NCI-H526 treated with DMSO at 0.1 percent for 48 hours (cell line): Measurements from ENCODE around the gene GORASP2.
A peak's percentile ranks its signal among the peaks of the same experiment; 100 is the strongest.

Experiments used
- DNase-seq: peaks from one replicate; lab custom pipeline; 2025; lab: John Stamatoyannopoulos, UW

GORASP2 gene

GRCh38 chr2:170999654-171000053, 70.6 kb downstream of the GORASP2 start:
- no peak for DNase-seq

GRCh38 chr2:171004363-171004762, 75.3 kb downstream of the GORASP2 start:
- DNase-seq: peak; percentile 76

GRCh38 chr2:171004833-171005232, 75.8 kb downstream of the GORASP2 start:
- DNase-seq: no peak

- DNase-seq: no peak
Observed at GRCh38 chr2:171008550-171009205, 79.6 kb downstream of the GORASP2 start.

- no peak for DNase-seq
Observed at GRCh38 chr2:171009386-171009785, 80.3 kb downstream of the GORASP2 start.

GRCh38 chr2:171013851-171014250, 84.8 kb downstream of the GORASP2 start:
- DNase-seq: no peak

GRCh38 chr2:171016125-171016524, 87.1 kb downstream of the GORASP2 start:
- no peak for DNase-seq
